ENCODE measurements around the gene PPM1E.
"Not testable (repeated sequence)": the region's sequence is repeated elsewhere in the genome, so short reads cannot be mapped to it uniquely, and the experiment has no call there.

The PPM1E gene

DNA sequence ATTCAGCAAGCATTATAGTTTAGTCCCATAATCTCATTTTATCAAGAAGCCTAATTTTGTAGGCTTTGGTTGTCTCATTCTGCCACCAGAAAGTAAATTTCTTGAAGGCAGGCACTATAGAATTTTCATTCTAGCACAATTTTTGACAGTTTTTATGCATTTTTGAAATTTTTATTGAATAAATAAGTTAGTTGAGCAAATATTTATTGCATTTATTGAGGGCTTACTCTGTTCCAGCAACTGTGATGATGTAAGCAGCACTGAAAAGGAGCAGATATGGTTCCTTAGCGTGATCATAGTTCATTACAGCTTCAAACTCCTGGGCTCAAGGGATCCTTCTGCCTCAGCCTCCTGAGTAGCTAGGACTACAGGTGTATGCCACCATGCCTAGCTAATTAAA is 34.2 kb downstream of the PPM1E start:
- Histone ChIP-seq H3K4me3 (ENCODE audit: low read depth, low read length) (no peak overlapping the region), H3K9me3 (ENCODE audit: severe bottlenecking) (no peaks in the 10 kb centered on the region), H3K27ac (peak overlapping the region; percentile 64), H3K36me3 (peaks cover 4% of the 10 kb centered on the region), H3K27me3 (ENCODE audit: insufficient read depth, low read depth, severe bottlenecking) (no peaks in the 10 kb centered on the region)
- DNase-seq, result no peak
- TF ChIP-seq, protein P1, sequence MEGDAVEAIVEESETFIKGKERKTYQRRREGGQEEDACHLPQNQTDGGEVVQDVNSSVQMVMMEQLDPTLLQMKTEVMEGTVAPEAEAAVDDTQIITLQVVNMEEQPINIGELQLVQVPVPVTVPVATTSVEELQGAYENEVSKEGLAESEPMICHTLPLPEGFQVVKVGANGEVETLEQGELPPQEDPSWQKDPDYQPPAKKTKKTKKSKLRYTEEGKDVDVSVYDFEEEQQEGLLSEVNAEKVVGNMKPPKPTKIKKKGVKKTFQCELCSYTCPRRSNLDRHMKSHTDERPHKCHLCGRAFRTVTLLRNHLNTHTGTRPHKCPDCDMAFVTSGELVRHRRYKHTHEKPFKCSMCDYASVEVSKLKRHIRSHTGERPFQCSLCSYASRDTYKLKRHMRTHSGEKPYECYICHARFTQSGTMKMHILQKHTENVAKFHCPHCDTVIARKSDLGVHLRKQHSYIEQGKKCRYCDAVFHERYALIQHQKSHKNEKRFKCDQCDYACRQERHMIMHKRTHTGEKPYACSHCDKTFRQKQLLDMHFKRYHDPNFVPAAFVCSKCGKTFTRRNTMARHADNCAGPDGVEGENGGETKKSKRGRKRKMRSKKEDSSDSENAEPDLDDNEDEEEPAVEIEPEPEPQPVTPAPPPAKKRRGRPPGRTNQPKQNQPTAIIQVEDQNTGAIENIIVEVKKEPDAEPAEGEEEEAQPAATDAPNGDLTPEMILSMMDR (IDR thresholded peaks at IDR 0.05; ENCODE audit: low read depth, low read length), result no peak

DNA sequence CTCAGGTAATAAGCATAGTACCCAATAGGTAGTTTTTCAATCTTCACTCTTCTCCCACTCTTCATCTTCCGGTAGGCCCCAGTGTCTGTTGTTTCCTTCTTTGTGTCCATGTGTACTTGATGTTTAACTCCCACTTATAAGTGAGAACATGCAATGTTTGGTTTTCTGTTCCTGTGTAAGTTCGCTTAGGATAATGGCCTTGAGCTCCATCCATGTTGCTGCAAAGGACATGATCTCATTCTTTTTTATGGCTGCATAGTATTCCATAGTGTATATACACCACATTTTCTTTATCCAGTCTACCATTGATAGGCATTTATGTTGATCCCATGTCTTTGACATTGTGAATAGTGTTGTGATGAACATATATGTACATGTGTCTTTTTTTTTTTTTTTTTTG is 38.9 kb downstream of the PPM1E start:
- not testable (repeated sequence) for H3K36me3 ChIP-seq; H3K9me3 ChIP-seq (ENCODE audit: severe bottlenecking); DNase-seq; H3K27me3 ChIP-seq (ENCODE audit: insufficient read depth, low read depth, severe bottlenecking); H3K4me3 ChIP-seq (ENCODE audit: low read depth, low read length); H3K27ac ChIP-seq

DNA sequence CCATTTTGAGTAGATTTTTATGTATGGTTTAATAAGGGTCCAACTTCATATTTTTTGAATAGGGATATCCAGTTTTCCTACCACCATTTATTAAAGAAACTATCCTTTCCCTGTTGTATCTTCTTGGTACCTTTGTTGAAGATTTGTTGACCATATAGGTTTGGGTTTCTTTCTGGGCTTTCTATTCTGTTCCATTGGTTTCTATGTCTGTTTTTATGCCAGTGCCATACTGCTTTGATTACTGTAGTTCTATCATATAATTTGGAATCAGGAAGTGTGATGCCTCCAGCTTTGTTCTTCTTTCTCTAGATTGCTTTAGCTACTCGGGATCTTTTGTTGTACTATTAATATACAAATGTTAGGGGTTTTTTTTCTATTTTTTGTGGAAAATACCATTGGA is 46.5 kb downstream of the PPM1E start:
- H3K27me3 ChIP-seq (ENCODE audit: insufficient read depth, low read depth, severe bottlenecking), result no peaks in the 10 kb centered on the region
- H3K9me3 ChIP-seq (ENCODE audit: severe bottlenecking), result peaks cover 7% of the 10 kb centered on the region
- no peak overlapping the region for H3K4me3 ChIP-seq (ENCODE audit: low read depth, low read length)
- no peaks in the 10 kb centered on the region for H3K36me3 ChIP-seq
- no peak overlapping the region for H3K27ac ChIP-seq
- no peak for DNase-seq
- TF ChIP-seq, protein P1 (IDR thresholded peaks at IDR 0.05; ENCODE audit: low read depth, low read length), result no peak

DNA sequence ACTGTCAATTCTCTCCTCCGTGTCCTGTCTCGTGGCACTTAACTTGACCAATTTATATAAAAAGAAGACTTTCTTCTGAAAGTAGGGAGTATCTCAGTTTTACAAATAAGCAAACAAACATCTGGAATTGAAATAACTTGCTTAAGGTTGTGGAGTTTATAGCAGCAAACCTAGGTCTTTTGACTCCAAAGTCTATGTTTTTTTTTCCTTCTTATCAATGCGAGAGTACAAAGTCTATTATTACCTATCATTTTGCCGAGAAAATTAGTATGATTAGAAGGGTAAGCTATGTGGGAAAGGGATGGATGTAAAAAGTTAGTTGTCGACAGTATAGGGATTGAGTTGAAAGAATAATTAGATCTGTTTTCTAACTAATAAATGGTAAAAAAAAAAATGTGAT is 50.4 kb downstream of the PPM1E start:
- no peak overlapping the region for H3K27ac ChIP-seq
- H3K4me3 ChIP-seq (ENCODE audit: low read depth, low read length), result no peak overlapping the region
- TF ChIP-seq, protein P1 (IDR thresholded peaks at IDR 0.05; ENCODE audit: low read depth, low read length), result no peak
- no peak for DNase-seq
- peaks cover 7% of the 10 kb centered on the region for H3K9me3 ChIP-seq (ENCODE audit: severe bottlenecking)
- no peaks in the 10 kb centered on the region; the same call in none of the 2 replicates for H3K36me3 ChIP-seq
- no peaks in the 10 kb centered on the region for H3K27me3 ChIP-seq (ENCODE audit: insufficient read depth, low read depth, severe bottlenecking)

DNA sequence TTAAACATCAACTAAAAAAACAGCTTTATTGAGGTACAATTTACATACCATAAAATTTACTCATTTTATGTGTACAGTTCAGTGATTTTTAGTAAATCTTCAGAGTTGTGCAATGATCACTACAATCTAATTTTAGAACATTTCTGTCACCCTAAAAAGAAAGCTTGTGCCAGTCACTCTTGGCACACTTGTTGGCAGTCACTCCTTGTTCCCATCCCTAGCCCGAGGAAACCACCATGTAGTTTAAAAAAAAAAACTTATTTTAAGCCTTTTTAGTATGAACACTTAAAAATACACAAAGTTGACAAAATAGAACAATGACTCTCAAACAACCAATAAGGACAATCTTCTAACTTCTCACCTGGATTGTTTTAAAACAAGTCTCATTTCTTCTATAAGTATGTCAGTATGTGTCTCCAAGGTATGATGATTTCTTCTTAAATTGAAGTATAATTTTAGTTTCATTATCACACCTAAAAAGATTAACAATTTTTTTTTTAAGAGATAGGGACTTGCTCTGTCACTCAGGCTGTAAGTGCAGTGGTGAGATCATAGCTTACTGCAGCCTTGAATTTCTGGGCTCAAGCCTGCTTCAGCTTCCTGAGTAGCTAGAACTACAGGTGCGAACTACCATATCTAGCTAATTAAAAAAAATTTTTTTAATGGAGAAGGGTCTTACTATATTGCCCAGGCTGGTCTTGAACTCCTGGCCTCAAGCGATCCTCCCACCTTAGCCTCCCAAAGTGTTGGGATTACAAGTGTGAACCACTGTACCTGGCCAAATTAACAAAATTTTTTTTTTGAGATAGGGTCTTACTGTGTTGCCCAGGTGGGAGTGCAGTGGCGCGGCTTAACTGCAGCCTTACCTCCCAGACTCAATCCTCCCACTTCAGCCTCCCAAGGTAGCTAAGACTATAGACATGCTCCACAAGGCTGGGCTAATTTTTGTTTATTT is 53.2 kb downstream of the PPM1E start:
- TF ChIP-seq, protein P1 (IDR thresholded peaks at IDR 0.05; ENCODE audit: low read depth, low read length), result no peak
- H3K27ac ChIP-seq, result no peak overlapping the region
- DNase-seq, result no peak

DNA sequence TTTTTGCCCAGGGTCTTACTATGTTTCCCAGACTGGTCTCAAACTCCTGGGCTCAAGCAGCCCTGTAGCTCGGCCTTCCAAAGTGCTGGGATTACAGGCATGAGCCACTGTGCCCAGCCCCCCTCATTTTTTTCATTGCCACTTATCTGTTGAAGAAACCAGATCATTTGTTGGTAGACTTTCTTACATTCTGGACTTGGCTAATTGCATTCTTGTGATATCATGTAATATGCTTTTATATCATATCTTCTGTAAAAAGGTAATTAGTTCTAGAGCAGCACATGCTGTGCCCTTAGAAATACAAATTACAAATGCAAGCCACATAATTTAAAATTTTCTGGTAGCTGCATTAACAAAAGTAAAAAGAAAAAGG is 53.9 kb downstream of the PPM1E start:
- TF ChIP-seq, protein P1 (IDR thresholded peaks at IDR 0.05; ENCODE audit: low read depth, low read length), result no peak
- no peak overlapping the region for H3K27ac ChIP-seq

More for the DNA sequence above, 53.2 kb downstream of the PPM1E start:
- H3K27me3 ChIP-seq (ENCODE audit: insufficient read depth, low read depth, severe bottlenecking), result no peaks in the 10 kb centered on the region
- H3K4me3 ChIP-seq (ENCODE audit: low read depth, low read length), result no peak overlapping the region
- H3K9me3 ChIP-seq (ENCODE audit: severe bottlenecking), result no peaks in the 10 kb centered on the region
- H3K36me3 ChIP-seq, result no peaks in the 10 kb centered on the region; the same call in none of the 2 replicates

More for the DNA sequence above, 53.9 kb downstream of the PPM1E start:
- Histone ChIP-seq H3K9me3 (ENCODE audit: severe bottlenecking) (no peaks in the 10 kb centered on the region), H3K4me3 (ENCODE audit: low read depth, low read length) (no peak overlapping the region), H3K36me3 (no peaks in the 10 kb centered on the region; the same call in none of the 2 replicates), H3K27me3 (ENCODE audit: insufficient read depth, low read depth, severe bottlenecking) (no peaks in the 10 kb centered on the region)
- no peak for DNase-seq
